Measurements from ENCODE around the gene PCDHA5. TPM values are rescaled to one million over a fixed set of nuclear protein-coding genes. Genes with fewer than 3 reads are reported as not detected.

PCDHA5 gene
- total and polyA plus RNA-seq, 2 of the 13 experiments (the other 11 are each of a cell fraction or from before 2014, with no cell fraction given): not detected

GRCh38 chr5:140857177-140857986, 36.0 kb downstream of the PCDHA5 start:
- Histone ChIP-seq H3K27me3 (ENCODE audit: control insufficient read depth in 1 of 2, insufficient read depth in 2 of 2, low read length in 2 of 2) (no peaks in the 10 kb centered on the region), H3K4me2 (ENCODE audit: low read depth, low read length) (no peak overlapping the region), H3K9me3 (ENCODE audit: low read length) (no peaks in the 10 kb centered on the region), H3K4me3 (replicated peaks in 1 of 3; ENCODE audit: insufficient read depth in 1 of 3, low read depth in 2 of 3, low read length in 3 of 3) (no peak overlapping the region), H2AFZ (ENCODE audit: low read length) (no peak overlapping the region), H3K36me3 (replicated peaks in 1 of 2; ENCODE audit: control insufficient read depth in 1 of 2, insufficient read depth in 2 of 2, low read length in 2 of 2) (no peaks in the 10 kb centered on the region), H3K9ac (ENCODE audit: insufficient read depth, low read depth, low read length) (no peak overlapping the region), H4K20me1 (ENCODE audit: insufficient read depth, low read length) (no peaks in the 10 kb centered on the region), H3K27ac (ENCODE audit: extremely low read length, insufficient read depth, low read length) (no peak overlapping the region), H3K79me2 (ENCODE audit: insufficient read depth, low read length) (no peaks in the 10 kb centered on the region), H3K4me1 (ENCODE audit: insufficient read depth, low read length) (no peaks in the 10 kb centered on the region)
- DNase-seq (ENCODE audit: low spot score): no peak
- intact Hi-C loops (cut with micrococcal nuclease; ENCODE audit: unreplicated experiment): no loop called here
- no peak for ATAC-seq
- no peak for FAIRE-seq
- BruUV-seq (replicated peaks): no TSS peak
- TF ChIP-seq MXD4 (CRISPR knock-in tag; IDR thresholded peaks at IDR 0.05) (no peak), ZNF678 (CRISPR knock-in tag; IDR thresholded peaks at IDR 0.05) (no peak), ZNF570 (CRISPR knock-in tag; IDR thresholded peaks at IDR 0.05; ENCODE audit: borderline replicate concordance) (no peak), MYPOP (CRISPR knock-in tag; IDR thresholded peaks at IDR 0.05) (no peak), CEBPG (CRISPR knock-in tag; IDR thresholded peaks at IDR 0.05) (no peak), ZNF549 (CRISPR knock-in tag; IDR thresholded peaks at IDR 0.05) (no peak), FOXM1 (CRISPR knock-in tag; IDR thresholded peaks at IDR 0.05) (no peak), ZNF430 (CRISPR knock-in tag; IDR thresholded peaks at IDR 0.05) (no peak), NFIB (CRISPR knock-in tag; IDR thresholded peaks at IDR 0.05; ENCODE audit: borderline replicate concordance) (no peak), ZNF839 (CRISPR knock-in tag; IDR thresholded peaks at IDR 0.05; ENCODE audit: borderline replicate concordance) (no peak), ZFP37 (CRISPR knock-in tag; IDR thresholded peaks at IDR 0.05; ENCODE audit: borderline replicate concordance) (no peak), ARNT2 (CRISPR knock-in tag; IDR thresholded peaks at IDR 0.05; ENCODE audit: low read depth) (no peak), ZNF251 (CRISPR knock-in tag; IDR thresholded peaks at IDR 0.05) (no peak), ZSCAN29 (CRISPR knock-in tag; conservative IDR thresholded peaks at IDR 0.05) (no peak), HIVEP1 (CRISPR knock-in tag; IDR thresholded peaks at IDR 0.05) (no peak), SIN3B (IDR thresholded peaks at IDR 0.05; ENCODE audit: low read length) (no peak), ZNF317 (CRISPR knock-in tag; IDR thresholded peaks at IDR 0.05) (no peak), NCOA5 (CRISPR knock-in tag; IDR thresholded peaks at IDR 0.05) (no peak)
- TF ChIP-seq, protein P1, sequence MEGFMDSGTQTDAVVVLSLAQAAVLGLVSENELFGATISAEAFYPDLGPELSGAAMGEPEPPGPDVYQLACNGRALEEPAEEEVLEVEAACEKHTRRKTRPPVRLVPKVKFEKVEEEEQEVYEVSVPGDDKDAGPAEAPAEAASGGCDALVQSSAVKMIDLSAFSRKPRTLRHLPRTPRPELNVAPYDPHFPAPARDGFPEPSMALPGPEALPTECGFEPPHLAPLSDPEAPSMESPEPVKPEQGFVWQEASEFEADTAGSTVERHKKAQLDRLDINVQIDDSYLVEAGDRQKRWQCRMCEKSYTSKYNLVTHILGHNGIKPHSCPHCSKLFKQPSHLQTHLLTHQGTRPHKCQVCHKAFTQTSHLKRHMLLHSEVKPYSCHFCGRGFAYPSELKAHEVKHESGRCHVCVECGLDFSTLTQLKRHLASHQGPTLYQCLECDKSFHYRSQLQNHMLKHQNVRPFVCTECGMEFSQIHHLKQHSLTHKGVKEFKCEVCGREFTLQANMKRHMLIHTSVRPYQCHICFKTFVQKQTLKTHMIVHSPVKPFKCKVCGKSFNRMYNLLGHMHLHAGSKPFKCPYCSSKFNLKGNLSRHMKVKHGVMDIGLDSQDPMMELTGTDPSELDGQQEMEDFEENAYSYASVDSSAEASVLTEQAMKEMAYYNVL (CRISPR knock-in tag; IDR thresholded peaks at IDR 0.05; ENCODE audit: borderline replicate concordance): no peak
- 90% methylated on average over 93 of the region's 94 CpGs for WGBS (ENCODE audit: low lambda C conversion rate)
- ChIA-PET POLR2A (no interaction called here), CTCF (ENCODE audit: low intra/inter-chr PET ratio, low total read pairs) (no interaction called here)
- in situ Hi-C loops (cut with HindIII; ENCODE audit: extremely low pct_ligation_motif_present, low pct_unique_long_range_greater_than_20kb): no loop called here
